OCI-LY7 (cell line): ENCODE measurements around the gene GPD2. TPM values are rescaled to one million over a fixed set of nuclear protein-coding genes. Genes with fewer than 3 reads are reported as not detected.
"Not testable (repeated sequence)": the region's sequence is repeated elsewhere in the genome, so short reads cannot be mapped to it uniquely, and the experiment has no call there.

Experiments
- BruUV-seq: library from RNA; stranded (reverse); fragments of 400-500 nt; replicated peaks from 2 replicates; lab custom pipeline; 2021; lab: Mats Ljungman, UMichigan
- CTCF ChIA-PET: fragments of 300-600 bp; sonication (Branson Sonifier 250); formaldehyde crosslinking; loops from one replicate; lab custom pipeline; 2022; ENCODE audit warnings: antibody characterized with exemption; ENCODE audit not compliant: unreplicated experiment; lab: Charles Lee
- POLR2A ChIA-PET: fragments of 300-600 bp; sonication (Branson Sonifier 250); formaldehyde crosslinking; loops from one replicate; lab custom pipeline; 2022; ENCODE audit warnings: antibody characterized with exemption; lab: Charles Lee
- DNase-seq: peaks from one replicate; pipeline ENCODE4 v3.0.0-alpha.2; 2015; ENCODE audit warnings: low spot score
- H2AFZ ChIP-seq: fragments of 200-600 bp; sonication (generic), shearing (Covaris generic); 2 replicates; pipeline ENCODE4 v1.6.1; 2014; ENCODE audit warnings: mild to moderate bottlenecking, antibody characterized with exemption, low read length, moderate library complexity
- H3K27ac ChIP-seq: fragments of 200-600 bp; sonication (generic); 2 replicates; pipeline ENCODE4 v1.5.1; 2014; ENCODE audit warnings: mixed run types, low read depth, mild to moderate bottlenecking, moderate library complexity, low read length, inconsistent platforms; ENCODE audit not compliant: poor library complexity, severe bottlenecking
- H3K36me3 ChIP-seq: fragments of 200-600 bp; sonication (generic); 2 replicates; pipeline ENCODE4 v1.6.1; 2014; ENCODE audit warnings: mild to moderate bottlenecking, antibody characterized with exemption, low read length, moderate library complexity, mixed read lengths; ENCODE audit not compliant: insufficient read depth
- H3K4me1 ChIP-seq: fragments of 200-600 bp; sonication (generic); 2 replicates; pipeline ENCODE4 v1.5.1; 2014; ENCODE audit warnings: mild to moderate bottlenecking, low read length; ENCODE audit not compliant: insufficient read depth, poor library complexity, severe bottlenecking
- H3K4me2 ChIP-seq: fragments of 200-600 bp; sonication (generic); 2 replicates; pipeline ENCODE4 v1.6.1; 2014; ENCODE audit warnings: mild to moderate bottlenecking, low read length
- H3K4me3 ChIP-seq: fragments of 200-600 bp; sonication (generic); 2 replicates; pipeline ENCODE4 v1.5.1; 2014; ENCODE audit warnings: mild to moderate bottlenecking, low read depth, low read length; ENCODE audit not compliant: poor library complexity, severe bottlenecking
- H3K79me2 ChIP-seq: fragments of 200-600 bp; sonication (generic); 2 replicates; pipeline ENCODE4 v1.6.1; 2016; ENCODE audit warnings: low read depth, mild to moderate bottlenecking, low read length, moderate library complexity, mixed read lengths; ENCODE audit not compliant: insufficient read depth
- H3K9me2 ChIP-seq: fragments of 200-600 bp; sonication (generic); 2 replicates; pipeline ENCODE4 v1.6.1; 2016; ENCODE audit warnings: mild to moderate bottlenecking, low read length, mixed read lengths; ENCODE audit not compliant: insufficient read depth
- H3K9me3 ChIP-seq: fragments of 200-600 bp; sonication (generic); 2 replicates; pipeline ENCODE4 v1.6.1; 2014; ENCODE audit warnings: mild to moderate bottlenecking, mixed run types, low read length, mixed read lengths
- H4K20me1 ChIP-seq: fragments of 200-600 bp; sonication (generic); 2 replicates; pipeline ENCODE4 v1.6.1; 2014; ENCODE audit warnings: mild to moderate bottlenecking, antibody characterized with exemption, low read length, moderate library complexity, mixed read lengths; ENCODE audit not compliant: insufficient read depth
- EZH2phosphoT487 ChIP-seq: fragments of 200-600 bp; sonication (generic); IDR thresholded peaks from 2 replicates; pipeline ENCODE4 v1.6.1; 2018; ENCODE audit warnings: low read depth, borderline replicate concordance, mild to moderate bottlenecking, mixed run types, antibody characterized with exemption, low read length, moderate library complexity, mixed read lengths
- intact Hi-C: fragments of 100-400 bp; cut with micrococcal nuclease; formaldehyde crosslinking; loops from one replicate; pipeline ENCODE4 v1.10.0; 2022; ENCODE audit not compliant: unreplicated experiment
- total RNA-seq, 2 experiments: library from RNA; depleted of rRNA in 1 of 2; stranded (reverse); fragments of >200 nt in 1 of 2; shearing (Covaris generic) in 1 of 2; gene quantifications; 2 replicates each; pipeline ENCODE4 v1.2.3, GENCODE V29; 2014 to 2022
- TF ChIP-seq, protein P1 (sequence below): fragments of 200-600 bp; sonication (generic); conservative IDR thresholded peaks from 2 replicates; pipeline ENCODE4 v1.5.1; 2014; ENCODE audit warnings: mild to moderate bottlenecking, antibody characterized with exemption, low read length, moderate library complexity, mixed read lengths

GPD2 gene
- total RNA-seq, 2 experiments from 2014 or later = 6.6 to 20.2 TPM

DNA sequence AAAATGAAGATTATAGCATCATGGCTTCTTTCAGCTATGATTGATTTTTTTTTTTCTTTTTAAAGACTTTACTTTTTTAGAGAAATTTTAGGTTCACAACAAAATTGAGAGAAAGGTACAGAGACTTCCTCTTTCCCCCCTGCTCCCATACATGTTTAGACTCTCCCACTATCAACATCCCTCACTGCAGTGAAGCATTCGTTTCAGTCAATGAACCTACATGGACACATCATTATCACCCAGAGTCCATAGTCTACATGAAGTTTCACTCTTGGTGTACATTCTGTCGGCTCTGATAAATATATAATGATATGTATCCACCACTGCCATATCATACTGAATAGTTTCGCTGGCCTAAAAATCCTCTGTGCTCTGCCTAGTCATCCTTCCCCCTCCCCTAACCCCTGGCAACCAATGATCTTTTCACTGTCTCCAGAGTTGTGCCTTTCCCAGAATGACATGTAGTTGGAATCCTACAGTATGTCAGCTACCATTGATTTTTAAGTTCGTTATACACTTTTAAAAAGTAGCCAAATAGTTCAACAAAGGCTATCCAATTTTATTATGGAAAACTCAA lies 86.8 kb downstream of the GPD2 start:
- H2AFZ ChIP-seq = no peak overlapping the region
- CTCF ChIA-PET = no interaction called here
- DNase-seq = no peak
- intact Hi-C loops = no loop called here
- no peak for TF ChIP-seq EZH2phosphoT487
- TF ChIP-seq, protein P1, sequence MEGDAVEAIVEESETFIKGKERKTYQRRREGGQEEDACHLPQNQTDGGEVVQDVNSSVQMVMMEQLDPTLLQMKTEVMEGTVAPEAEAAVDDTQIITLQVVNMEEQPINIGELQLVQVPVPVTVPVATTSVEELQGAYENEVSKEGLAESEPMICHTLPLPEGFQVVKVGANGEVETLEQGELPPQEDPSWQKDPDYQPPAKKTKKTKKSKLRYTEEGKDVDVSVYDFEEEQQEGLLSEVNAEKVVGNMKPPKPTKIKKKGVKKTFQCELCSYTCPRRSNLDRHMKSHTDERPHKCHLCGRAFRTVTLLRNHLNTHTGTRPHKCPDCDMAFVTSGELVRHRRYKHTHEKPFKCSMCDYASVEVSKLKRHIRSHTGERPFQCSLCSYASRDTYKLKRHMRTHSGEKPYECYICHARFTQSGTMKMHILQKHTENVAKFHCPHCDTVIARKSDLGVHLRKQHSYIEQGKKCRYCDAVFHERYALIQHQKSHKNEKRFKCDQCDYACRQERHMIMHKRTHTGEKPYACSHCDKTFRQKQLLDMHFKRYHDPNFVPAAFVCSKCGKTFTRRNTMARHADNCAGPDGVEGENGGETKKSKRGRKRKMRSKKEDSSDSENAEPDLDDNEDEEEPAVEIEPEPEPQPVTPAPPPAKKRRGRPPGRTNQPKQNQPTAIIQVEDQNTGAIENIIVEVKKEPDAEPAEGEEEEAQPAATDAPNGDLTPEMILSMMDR = no peak
- H3K79me2 ChIP-seq = no peaks in the 10 kb centered on the region
- no peak overlapping the region for H3K4me3 ChIP-seq
- POLR2A ChIA-PET = interaction anchor here (0.6 to 1.2 kb wide), 4 partner anchors 10 to 1556 kb away, joined by 3 to 5 read pairs (median 4); no protein-coding TSS in a partner anchor
- H3K9me3 ChIP-seq = no peaks in the 10 kb centered on the region
- no peaks in the 10 kb centered on the region for H3K9me2 ChIP-seq
- no peaks in the 10 kb centered on the region for H3K4me1 ChIP-seq
- BruUV-seq = no TSS peak
- no peak overlapping the region for H3K27ac ChIP-seq
- no peak overlapping the region for H3K4me2 ChIP-seq
- no peaks in the 10 kb centered on the region for H3K36me3 ChIP-seq
- H4K20me1 ChIP-seq = no peaks in the 10 kb centered on the region

DNA sequence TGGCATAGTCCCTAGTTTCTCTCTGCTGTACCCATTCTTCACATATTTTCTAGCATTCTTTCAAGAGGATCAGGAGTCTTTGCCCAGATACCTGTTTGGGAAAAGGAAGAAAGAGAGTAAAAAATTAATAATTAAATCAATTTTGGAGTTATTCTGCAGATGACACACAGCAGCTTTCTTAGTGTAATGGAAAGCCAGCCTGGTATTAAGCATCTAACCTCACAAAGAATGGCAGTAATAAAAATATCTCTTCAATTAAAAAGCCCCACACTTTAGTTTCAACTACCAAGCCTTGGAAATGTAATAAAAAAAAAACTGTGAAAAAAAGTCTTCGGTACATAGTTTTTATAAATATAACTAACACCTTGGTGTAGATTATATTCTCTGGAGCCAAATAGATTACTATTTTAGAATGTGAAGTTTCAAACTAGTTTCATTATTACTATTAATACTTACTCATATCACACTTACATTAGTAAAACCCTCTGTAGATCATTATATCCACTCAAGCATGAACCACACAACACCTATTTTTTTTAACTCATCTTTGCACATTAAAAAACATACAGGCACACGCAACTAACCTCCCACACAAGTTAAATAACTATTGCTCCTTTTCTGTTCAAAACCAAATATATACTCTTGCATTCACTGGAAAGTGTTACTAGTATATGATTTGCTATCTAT lies 90.9 kb downstream of the GPD2 start:
- H3K4me1 ChIP-seq = no peaks in the 10 kb centered on the region
- no peaks in the 10 kb centered on the region for H3K9me2 ChIP-seq
- intact Hi-C loops = no loop called here
- no peaks in the 10 kb centered on the region for H4K20me1 ChIP-seq
- H3K9me3 ChIP-seq = no peaks in the 10 kb centered on the region
- H3K4me3 ChIP-seq = no peak overlapping the region
- no peak for TF ChIP-seq EZH2phosphoT487
- TF ChIP-seq, protein P1 = no peak
- ChIA-PET POLR2A (interaction anchor here (0.6 kb wide), 1 partner anchor 404 kb away, joined by 3 read pairs; no protein-coding TSS in a partner anchor), CTCF (no interaction called here)
- no TSS peak for BruUV-seq
- DNase-seq = no peak
- no peak overlapping the region for H3K27ac ChIP-seq
- H3K4me2 ChIP-seq = no peak overlapping the region
- no peak overlapping the region for H2AFZ ChIP-seq
- no peaks in the 10 kb centered on the region for H3K79me2 ChIP-seq
- H3K36me3 ChIP-seq = no peaks in the 10 kb centered on the region

DNA sequence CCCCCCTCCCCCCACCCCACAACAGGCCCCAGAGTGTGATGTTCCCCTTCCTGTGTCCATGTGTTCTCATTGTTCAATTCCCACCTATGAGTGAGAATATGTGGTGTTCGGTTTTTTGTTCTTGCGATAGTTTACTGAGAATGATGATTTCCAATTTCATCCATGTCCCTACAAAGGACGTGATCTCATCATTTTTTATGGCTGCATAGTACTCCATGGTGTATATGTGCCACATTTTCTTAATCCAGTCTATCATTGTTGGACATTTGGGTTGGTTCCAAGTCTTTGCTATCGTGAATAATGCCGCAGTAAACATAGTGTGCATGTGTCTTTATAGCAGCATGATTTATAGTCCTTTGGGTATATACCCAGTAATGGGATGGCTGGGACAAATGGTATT lies 92.4 kb downstream of the GPD2 start:
- H2AFZ ChIP-seq, H4K20me1 ChIP-seq, H3K9me2 ChIP-seq, H3K27ac ChIP-seq, H3K4me3 ChIP-seq, H3K79me2 ChIP-seq, DNase-seq, intact Hi-C loops, H3K4me2 ChIP-seq, POLR2A ChIA-PET, H3K36me3 ChIP-seq, BruUV-seq, H3K9me3 ChIP-seq, CTCF ChIA-PET, H3K4me1 ChIP-seq: not testable (repeated sequence)
